Measurements from ENCODE around the gene KEAP1. TPM values are rescaled to one million over a fixed set of nuclear protein-coding genes. Genes with fewer than 3 reads are reported as not detected.

The KEAP1 gene
- total RNA-seq, 2 donors from 2014 or later = 30.9 to 37.6 TPM

DNA sequence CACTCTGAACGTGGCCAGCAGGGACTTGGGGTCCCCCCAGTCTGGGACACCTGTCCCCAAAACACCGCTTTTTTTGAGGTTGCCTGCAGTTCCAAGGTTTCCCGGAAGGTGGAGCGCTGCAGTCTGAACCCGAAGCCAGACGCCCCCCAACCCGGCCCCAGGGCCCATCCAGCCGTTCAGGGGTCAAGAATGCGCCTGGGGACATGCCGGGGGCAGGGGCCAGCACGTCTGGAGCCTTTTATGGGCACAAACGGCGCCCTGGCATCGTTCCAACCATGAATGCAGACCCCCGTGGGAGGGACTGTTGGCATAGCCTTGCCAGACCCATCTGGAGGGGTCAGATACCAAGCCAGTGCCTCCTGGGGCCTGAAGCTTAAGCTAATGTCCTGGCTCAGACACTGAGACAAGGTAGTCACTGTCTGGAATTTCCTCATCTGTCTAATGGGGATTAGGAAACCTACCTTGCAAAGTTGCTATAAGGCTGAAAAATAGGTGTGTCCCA lies 7.2 kb upstream of the KEAP1 start:
- H3K4me1 ChIP-seq = peaks cover 14% of the 10 kb centered on the region
- TF ChIP-seq POLR2A (IDR thresholded peaks at IDR 0.05) = no peak
- TF ChIP-seq, protein P1, sequence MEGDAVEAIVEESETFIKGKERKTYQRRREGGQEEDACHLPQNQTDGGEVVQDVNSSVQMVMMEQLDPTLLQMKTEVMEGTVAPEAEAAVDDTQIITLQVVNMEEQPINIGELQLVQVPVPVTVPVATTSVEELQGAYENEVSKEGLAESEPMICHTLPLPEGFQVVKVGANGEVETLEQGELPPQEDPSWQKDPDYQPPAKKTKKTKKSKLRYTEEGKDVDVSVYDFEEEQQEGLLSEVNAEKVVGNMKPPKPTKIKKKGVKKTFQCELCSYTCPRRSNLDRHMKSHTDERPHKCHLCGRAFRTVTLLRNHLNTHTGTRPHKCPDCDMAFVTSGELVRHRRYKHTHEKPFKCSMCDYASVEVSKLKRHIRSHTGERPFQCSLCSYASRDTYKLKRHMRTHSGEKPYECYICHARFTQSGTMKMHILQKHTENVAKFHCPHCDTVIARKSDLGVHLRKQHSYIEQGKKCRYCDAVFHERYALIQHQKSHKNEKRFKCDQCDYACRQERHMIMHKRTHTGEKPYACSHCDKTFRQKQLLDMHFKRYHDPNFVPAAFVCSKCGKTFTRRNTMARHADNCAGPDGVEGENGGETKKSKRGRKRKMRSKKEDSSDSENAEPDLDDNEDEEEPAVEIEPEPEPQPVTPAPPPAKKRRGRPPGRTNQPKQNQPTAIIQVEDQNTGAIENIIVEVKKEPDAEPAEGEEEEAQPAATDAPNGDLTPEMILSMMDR (IDR thresholded peaks at IDR 0.05) = peak; percentile 26 to 51 (median 41)
- intact Hi-C loops (cut with DNase I) = no loop called here
- no peaks in the 10 kb centered on the region for H3K9me3 ChIP-seq
- DNase-seq (no peak), ATAC-seq (no peak)
- WGBS, 2 donors = 14% methylated on average over 15 of the region's 15 CpGs; no CpG with 5 or more reads in 1 of the 2 donors
- H3K36me3 ChIP-seq (replicated peaks in 1 of 2; ENCODE audit: insufficient read depth in 1 of 2, low read depth in 2 of 2) = no peaks in the 10 kb centered on the region
- H3K4me3 ChIP-seq = no peak overlapping the region
- no peak overlapping the region for H3K27ac ChIP-seq
- no peaks in the 10 kb centered on the region for H3K27me3 ChIP-seq

DNA sequence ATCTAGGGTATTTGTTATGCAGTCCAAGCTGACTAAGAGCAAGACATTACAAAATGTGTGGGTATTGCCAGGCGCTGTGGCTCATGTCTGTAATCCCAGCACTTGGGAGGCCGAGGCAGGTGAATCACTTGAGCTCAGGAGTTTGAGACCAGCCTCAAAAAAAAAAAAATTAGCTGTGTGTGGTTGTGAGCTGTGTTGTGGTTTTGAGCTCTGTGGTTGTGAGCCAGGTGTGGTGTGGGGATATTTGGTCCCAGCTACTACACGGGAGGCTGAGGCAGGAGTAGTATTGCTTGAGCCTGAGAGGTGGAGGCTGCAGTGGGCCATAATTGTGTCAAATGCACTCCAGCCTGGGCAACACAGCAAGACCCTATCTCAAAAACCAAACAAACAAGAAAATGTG lies 5.6 kb upstream of the KEAP1 start:
- TF ChIP-seq, protein P1 (IDR thresholded peaks at IDR 0.05) = no peak
- TF ChIP-seq POLR2A (IDR thresholded peaks at IDR 0.05) = no peak
- Histone ChIP-seq H3K27ac (no peak overlapping the region), H3K36me3 (replicated peaks in 1 of 2; ENCODE audit: insufficient read depth in 1 of 2, low read depth in 2 of 2) (no peaks in the 10 kb centered on the region), H3K4me3 (no peak overlapping the region), H3K4me1 (peaks cover 10% of the 10 kb centered on the region), H3K27me3 (no peaks in the 10 kb centered on the region), H3K9me3 (no peaks in the 10 kb centered on the region)
- ATAC-seq = no peak
- intact Hi-C loops (cut with DNase I) = no loop called here
- DNase-seq = no peak
- 80 to 92% methylated on average over 3 of the region's 3 CpGs for WGBS, 2 donors

DNA sequence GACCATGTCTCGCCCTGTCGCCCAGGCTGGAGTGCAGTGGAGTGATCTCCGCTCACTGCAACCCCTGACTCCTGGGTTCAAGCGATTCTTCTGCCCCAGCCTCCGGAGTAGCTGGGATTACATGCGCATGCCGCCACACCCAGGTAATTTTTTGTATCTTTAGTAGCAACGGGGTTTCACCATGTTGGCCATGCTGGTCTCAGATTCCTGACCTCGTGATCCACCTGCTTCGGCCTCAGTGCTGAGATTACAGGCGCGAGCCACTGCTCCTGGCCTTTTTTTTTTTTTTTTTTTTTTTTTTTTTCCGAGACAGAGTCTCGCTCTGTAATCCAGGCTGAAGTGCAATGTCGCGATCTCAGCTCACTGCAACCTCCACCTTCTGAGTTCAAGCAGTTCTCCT lies 4.9 kb upstream of the KEAP1 start:
- intact Hi-C loops (cut with DNase I) = no loop called here

DNA sequence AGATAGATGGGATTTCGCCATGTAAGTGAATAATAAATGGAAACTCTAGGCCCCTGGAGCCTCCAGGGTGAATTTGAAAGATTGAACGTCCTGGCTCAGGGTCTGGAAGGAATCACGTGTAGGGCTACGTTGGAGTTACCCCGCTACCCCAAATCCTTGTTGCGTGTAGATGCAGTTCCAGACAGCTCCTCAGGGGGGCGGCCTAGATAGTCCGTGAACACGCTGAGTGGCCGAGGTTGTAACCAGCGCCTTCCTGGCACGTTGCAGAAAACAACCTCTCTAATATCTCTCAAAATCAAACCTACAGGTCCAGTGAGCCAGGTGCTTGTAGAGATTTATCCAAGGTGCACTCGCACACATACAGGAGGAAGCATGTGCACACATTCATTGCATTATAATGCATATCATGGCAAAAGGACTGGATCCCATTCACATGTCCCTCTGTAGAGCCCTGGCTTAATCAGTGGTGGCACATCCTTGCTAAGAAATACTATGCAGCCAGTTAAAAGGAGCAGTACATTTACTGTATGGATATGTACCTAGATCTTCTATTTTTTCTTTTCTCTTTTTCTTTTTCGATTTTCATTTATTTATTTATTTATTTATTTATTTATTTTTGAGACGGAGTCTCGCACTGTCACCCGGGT lies 2.5 kb upstream of the KEAP1 start:
- TF ChIP-seq POLR2A (IDR thresholded peaks at IDR 0.05) = no peak
- TF ChIP-seq, protein P1 (IDR thresholded peaks at IDR 0.05) = peak; percentile 75 to 88 (median 83)
- H3K4me1 ChIP-seq = peaks cover 28% of the 10 kb centered on the region
- intact Hi-C loops (cut with DNase I) = no loop called here

More for the DNA sequence above, 4.9 kb upstream of the KEAP1 start:
- no peak overlapping the region for H3K27ac ChIP-seq
- peaks cover 16% of the 10 kb centered on the region for H3K4me1 ChIP-seq
- no peaks in the 10 kb centered on the region for H3K27me3 ChIP-seq
- no peak for DNase-seq
- no peaks in the 10 kb centered on the region for H3K9me3 ChIP-seq
- WGBS, 2 donors = 82 to 84% methylated on average over 16 of the region's 16 CpGs
- ATAC-seq = no peak
- no peak overlapping the region for H3K4me3 ChIP-seq
- TF ChIP-seq POLR2A (IDR thresholded peaks at IDR 0.05) = no peak
- TF ChIP-seq, protein P1 (IDR thresholded peaks at IDR 0.05) = no peak
- no peaks in the 10 kb centered on the region for H3K36me3 ChIP-seq (replicated peaks in 1 of 2; ENCODE audit: insufficient read depth in 1 of 2, low read depth in 2 of 2)

More for the DNA sequence above, 2.5 kb upstream of the KEAP1 start:
- Histone ChIP-seq H3K9me3 (no peaks in the 10 kb centered on the region), H3K27me3 (no peaks in the 10 kb centered on the region), H3K4me3 (no peak overlapping the region), H3K27ac (peak overlapping the region in 1 of 4 donors; percentile 46), H3K36me3 (replicated peaks in 1 of 2; ENCODE audit: insufficient read depth in 1 of 2, low read depth in 2 of 2) (no peaks in the 10 kb centered on the region)
- DNase-seq = peak; percentile 85 to 90 (median 86)
- WGBS, 2 donors = 23 to 26% methylated on average over 17 of the region's 17 CpGs
- ATAC-seq = no peak
